Measurements from ENCODE around the gene CCDC149.

- TF ChIP-seq CTCF (IDR thresholded peaks at IDR 0.05; ENCODE audit: insufficient read depth, low read length), result no peak
- no peak for TF ChIP-seq POLR2AphosphoS5 (IDR thresholded peaks at IDR 0.05; ENCODE audit: low read depth)
- no peak for TF ChIP-seq REST (IDR thresholded peaks at IDR 0.05; ENCODE audit: insufficient replicate concordance, low read depth)
These were observed 40.1 kb downstream of the CCDC149 start for GRCh38 chr4:24872720-24873119.
